ENCODE measurements around the gene SPAG16. TPM values are rescaled to one million over a fixed set of nuclear protein-coding genes. Genes with fewer than 3 reads are reported as not detected.

The SPAG16 gene
- total RNA-seq, 4 donors from 2014 or later = 25.6 to 37.5 (median 26.3) TPM

GRCh38 chr2:214436470-214436869, 1152.2 kb downstream of the SPAG16 start:
- WGBS, 2 donors = 86 to 91% methylated on average over 4 of the region's 4 CpGs
- H3K4me3 ChIP-seq (ENCODE audit: low read depth, poor library complexity, severe bottlenecking) = no peak overlapping the region
- intact Hi-C loops (cut with DNase I; ENCODE audit: low total_unique reads) = loop anchor here (10.0 kb wide), 1 partner anchor 712 kb away; no protein-coding TSS in a partner anchor
- DNase-seq (ENCODE audit: low spot score in 2 of 2) = no peak
- TF ChIP-seq POLR2A (IDR thresholded peaks at IDR 0.05) = no peak
- TF ChIP-seq CTCF (IDR thresholded peaks at IDR 0.05) = no peak

- no peak for DNase-seq (ENCODE audit: low spot score in 2 of 2)
- intact Hi-C loops (cut with DNase I; ENCODE audit: low total_unique reads) = no loop called here
- 77 to 85% methylated on average over 4 of the region's 4 CpGs for WGBS, 2 donors
- no peak for TF ChIP-seq POLR2A (IDR thresholded peaks at IDR 0.05)
- TF ChIP-seq CTCF (IDR thresholded peaks at IDR 0.05) = no peak
- H3K4me3 ChIP-seq (ENCODE audit: low read depth, poor library complexity, severe bottlenecking) = no peak overlapping the region
Observed at GRCh38 chr2:214450118-214450894, 1166.0 kb downstream of the SPAG16 start.

- H3K4me3 ChIP-seq (ENCODE audit: low read depth, poor library complexity, severe bottlenecking) = no peak overlapping the region
- DNase-seq (ENCODE audit: low spot score in 2 of 2) = no peak
- intact Hi-C loops (cut with DNase I; ENCODE audit: low total_unique reads) = no loop called here
- 62 to 70% methylated on average over 2 of the region's 2 CpGs for WGBS, 2 donors
- TF ChIP-seq POLR2A (IDR thresholded peaks at IDR 0.05) (no peak), CTCF (IDR thresholded peaks at IDR 0.05) (no peak)
Observed at GRCh38 chr2:214451516-214452275, 1167.4 kb downstream of the SPAG16 start.

Small RNAs within 50 kb of the gene (microRNA-seq; reads per million reads assigned to microRNA genes)
- gene MIR4438 (ENCODE audit: borderline number of aligned reads in 1 of 2, borderline replicate concordance in 2 of 2) = 0 reads per million in 2 donors

Other genes starting within 250 kb of the SPAG16 start
- 10 to 100 TPM; 37.4 to 69.3 (median 42.7) TPM for gene IKZF2, start 132.9 kb upstream of the SPAG16 start, total RNA-seq